ENCODE data around the gene LMF2. TPM values are rescaled to one million over a fixed set of nuclear protein-coding genes. Genes with fewer than 3 reads are reported as not detected.

Gene LMF2
- total RNA-seq, 1 donor from 2014 or later = 93.2 TPM

- no peak for DNase-seq (ENCODE audit: low read depth)
- FAIRE-seq = no peak
- H3K36me3 Mint-ChIP-seq (ENCODE audit: low read depth, unreplicated experiment) = no peaks in the 10 kb centered on the region
These were observed 4.7 kb downstream of the LMF2 start for GRCh38 chr22:50502628-50503474.

GRCh38 chr22:50502096-50502495 lies 5.4 kb downstream of the LMF2 start:
- Histone ChIP-seq H3K9ac (ENCODE audit: low read length) (no peak overlapping the region), H4K20me1 (ENCODE audit: insufficient read depth, low read length) (peaks cover 23% of the 10 kb centered on the region), H3K36me3 (ENCODE audit: insufficient read depth, low read length) (peaks cover 4% of the 10 kb centered on the region), H3K4me3 (ENCODE audit: insufficient read depth, low read depth, low read length) (no peak overlapping the region), H3K4me2 (ENCODE audit: low read length) (no peak overlapping the region), H3K4me1 (ENCODE audit: insufficient read depth, low read length) (peaks cover 4% of the 10 kb centered on the region), H3K27ac (ENCODE audit: low read depth, low read length) (no peak overlapping the region), H3K79me2 (ENCODE audit: insufficient read depth, low read length) (peaks cover 24% of the 10 kb centered on the region), H3K9me3 (ENCODE audit: insufficient read depth, low read depth, low read length) (no peaks in the 10 kb centered on the region), H2AFZ (ENCODE audit: low read depth, low read length) (no peak overlapping the region), H3K27me3 (ENCODE audit: insufficient read depth, low read length) (no peaks in the 10 kb centered on the region)
- H3K27me3 Mint-ChIP-seq (ENCODE audit: low read depth, unreplicated experiment) = no peaks in the 10 kb centered on the region
- DNase-seq (ENCODE audit: low read depth) (no peak), FAIRE-seq (no peak)
- no peak overlapping the region for H3K4me3 Mint-ChIP-seq (ENCODE audit: unreplicated experiment)
- no peaks in the 10 kb centered on the region for H3K4me1 Mint-ChIP-seq (ENCODE audit: low read depth, unreplicated experiment)
- H3K27ac Mint-ChIP-seq (ENCODE audit: unreplicated experiment) = no peak overlapping the region
- no peaks in the 10 kb centered on the region for H3K36me3 Mint-ChIP-seq (ENCODE audit: low read depth, unreplicated experiment)
- TF ChIP-seq CTCF (IDR thresholded peaks at IDR 0.05; ENCODE audit: insufficient read depth, low read depth, low read length) (no peak), EZH2 (IDR thresholded peaks at IDR 0.05; ENCODE audit: insufficient read depth, low read length) (no peak)
- H3K9me3 Mint-ChIP-seq (ENCODE audit: unreplicated experiment) = no peaks in the 10 kb centered on the region

More at GRCh38 chr22:50502628-50503474, 4.7 kb downstream of the LMF2 start:
- peaks cover 28% of the 10 kb centered on the region for H3K79me2 ChIP-seq (ENCODE audit: insufficient read depth, low read length)
- H3K4me1 ChIP-seq (ENCODE audit: insufficient read depth, low read length) = peaks cover 4% of the 10 kb centered on the region
- H3K9me3 ChIP-seq (ENCODE audit: insufficient read depth, low read depth, low read length) = no peaks in the 10 kb centered on the region
- no peaks in the 10 kb centered on the region for H3K4me1 Mint-ChIP-seq (ENCODE audit: low read depth, unreplicated experiment)
- no peak overlapping the region for H3K27ac ChIP-seq (ENCODE audit: low read depth, low read length)
- TF ChIP-seq EZH2 (IDR thresholded peaks at IDR 0.05; ENCODE audit: insufficient read depth, low read length) (no peak), CTCF (IDR thresholded peaks at IDR 0.05; ENCODE audit: insufficient read depth, low read depth, low read length) (no peak)
- no peaks in the 10 kb centered on the region for H3K27me3 Mint-ChIP-seq (ENCODE audit: low read depth, unreplicated experiment)
- no peak overlapping the region for H3K9ac ChIP-seq (ENCODE audit: low read length)
- peaks cover 4% of the 10 kb centered on the region for H3K36me3 ChIP-seq (ENCODE audit: insufficient read depth, low read length)
- H3K9me3 Mint-ChIP-seq (ENCODE audit: unreplicated experiment) = no peaks in the 10 kb centered on the region
- H3K4me3 ChIP-seq (ENCODE audit: insufficient read depth, low read depth, low read length) = no peak overlapping the region
- H3K27ac Mint-ChIP-seq (ENCODE audit: unreplicated experiment) = no peak overlapping the region
- peaks cover 26% of the 10 kb centered on the region for H4K20me1 ChIP-seq (ENCODE audit: insufficient read depth, low read length)
- H3K27me3 ChIP-seq (ENCODE audit: insufficient read depth, low read length) = no peaks in the 10 kb centered on the region
- no peak overlapping the region for H2AFZ ChIP-seq (ENCODE audit: low read depth, low read length)
- no peak overlapping the region for H3K4me2 ChIP-seq (ENCODE audit: low read length)
- no peak overlapping the region for H3K4me3 Mint-ChIP-seq (ENCODE audit: unreplicated experiment)

GRCh38 chr22:50500452-50500851 lies 7.0 kb downstream of the LMF2 start:
- Mint-ChIP-seq H3K4me3 (ENCODE audit: unreplicated experiment) (no peak overlapping the region), H3K4me1 (ENCODE audit: low read depth, unreplicated experiment) (no peaks in the 10 kb centered on the region), H3K27me3 (ENCODE audit: low read depth, unreplicated experiment) (peaks cover 3% of the 10 kb centered on the region), H3K9me3 (ENCODE audit: unreplicated experiment) (no peaks in the 10 kb centered on the region), H3K36me3 (ENCODE audit: low read depth, unreplicated experiment) (no peaks in the 10 kb centered on the region), H3K27ac (ENCODE audit: unreplicated experiment) (no peak overlapping the region)
- H3K4me3 ChIP-seq (ENCODE audit: insufficient read depth, low read depth, low read length) = no peak overlapping the region
- no peak overlapping the region for H2AFZ ChIP-seq (ENCODE audit: low read depth, low read length)
- FAIRE-seq = no peak
- no peaks in the 10 kb centered on the region for H3K9me3 ChIP-seq (ENCODE audit: insufficient read depth, low read depth, low read length)
- DNase-seq (ENCODE audit: low read depth) = no peak
- H3K79me2 ChIP-seq (ENCODE audit: insufficient read depth, low read length) = peaks cover 8% of the 10 kb centered on the region
- no peaks in the 10 kb centered on the region for H3K27me3 ChIP-seq (ENCODE audit: insufficient read depth, low read length)
- H3K9ac ChIP-seq (ENCODE audit: low read length) = no peak overlapping the region
- no peak overlapping the region for H3K27ac ChIP-seq (ENCODE audit: low read depth, low read length)
- peaks cover 4% of the 10 kb centered on the region for H3K36me3 ChIP-seq (ENCODE audit: insufficient read depth, low read length)
- peaks cover 6% of the 10 kb centered on the region for H4K20me1 ChIP-seq (ENCODE audit: insufficient read depth, low read length)
- H3K4me2 ChIP-seq (ENCODE audit: low read length) = no peak overlapping the region
- TF ChIP-seq CTCF (IDR thresholded peaks at IDR 0.05; ENCODE audit: insufficient read depth, low read depth, low read length) = no peak
- no peak for TF ChIP-seq EZH2 (IDR thresholded peaks at IDR 0.05; ENCODE audit: insufficient read depth, low read length)
- H3K4me1 ChIP-seq (ENCODE audit: insufficient read depth, low read length) = no peaks in the 10 kb centered on the region
